Measurements from ENCODE around the gene ARFGEF3.

Gene ARFGEF3

GRCh38 chr6:138389551-138389950 is 227.8 kb downstream of the ARFGEF3 start:
- TF ChIP-seq POLR2AphosphoS5 (IDR thresholded peaks at IDR 0.05; ENCODE audit: low read depth, low read length): no peak
- TF ChIP-seq TAF1 (IDR thresholded peaks at IDR 0.05; ENCODE audit: borderline replicate concordance, insufficient read depth, low read length): no peak
- TF ChIP-seq FOXP2 (optimal IDR thresholded peaks at IDR 0.05; ENCODE audit: borderline replicate concordance, extremely low read depth, extremely low read length, insufficient read depth): no peak
- TF ChIP-seq SIN3A (IDR thresholded peaks at IDR 0.05; ENCODE audit: borderline replicate concordance, insufficient read depth, low read length): no peak
- no peak for TF ChIP-seq REST (IDR thresholded peaks at IDR 0.05; ENCODE audit: insufficient read depth in 1 of 2, low read depth in 2 of 2, low read length in 2 of 2)
